ENCODE data around the gene LRRTM2. TPM values are rescaled to one million over a fixed set of nuclear protein-coding genes. Genes with fewer than 3 reads are reported as not detected.

LRRTM2 gene
- total and polyA plus RNA-seq, 2 donors (not counting 1 experiment from before 2014, with no cell fraction given) = 0.33 to 1.3 TPM

DNA sequence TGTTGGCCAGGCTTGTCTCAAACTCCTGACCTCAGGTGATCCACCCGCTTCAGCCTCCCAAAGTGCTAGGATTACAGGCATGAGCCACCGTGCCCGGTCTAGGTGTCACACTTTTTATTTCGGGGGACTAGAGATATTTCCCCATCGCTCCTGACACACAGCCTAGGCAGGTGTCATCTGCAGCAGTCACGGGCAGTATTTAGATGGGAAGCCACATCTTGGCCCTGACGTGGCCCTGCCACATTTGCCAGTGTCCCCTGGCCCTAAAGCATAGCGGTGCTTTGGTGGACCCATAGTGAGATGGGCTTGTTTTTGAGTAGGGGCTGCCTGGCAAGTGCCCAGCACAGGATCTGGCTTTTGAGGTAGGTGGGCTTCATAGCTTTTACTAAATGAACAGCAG, 45.0 kb upstream of the LRRTM2 start:
- no peaks in the 10 kb centered on the region for H4K20me1 ChIP-seq (ENCODE audit: control insufficient read depth, extremely low read depth, insufficient read depth, low read length)
- H3K9ac ChIP-seq (ENCODE audit: insufficient read depth, low read length) = no peak overlapping the region
- no peaks in the 10 kb centered on the region for H3K4me1 ChIP-seq (ENCODE audit: control insufficient read depth, extremely low read depth, insufficient read depth, low read length)
- no peak overlapping the region for H3K4me2 ChIP-seq (ENCODE audit: extremely low read depth, insufficient read depth, low read length)
- no peak overlapping the region for H3K27ac ChIP-seq (ENCODE audit: insufficient read depth, low read length)
- H3K9me3 ChIP-seq (ENCODE audit: control insufficient read depth, insufficient read depth, low read depth, low read length) = no peaks in the 10 kb centered on the region
- no peaks in the 10 kb centered on the region for H3K27me3 ChIP-seq (ENCODE audit: control insufficient read depth, insufficient read depth, low read length)
- H3K79me2 ChIP-seq (ENCODE audit: control insufficient read depth, insufficient read depth, low read length) = no peaks in the 10 kb centered on the region
- H3K4me3 ChIP-seq (replicated peaks in 1 of 4; ENCODE audit: control extremely low read depth in 1 of 4, insufficient read depth in 1 of 4, low read depth in 3 of 4, low read length in 4 of 4) = no peak overlapping the region
- no peak overlapping the region for H2AFZ ChIP-seq (ENCODE audit: low read length)
- peaks cover 5% of the 10 kb centered on the region for H3K36me3 ChIP-seq (ENCODE audit: control insufficient read depth, insufficient read depth, low read length)
- DNase-seq (ENCODE audit: low read depth in 2 of 2) = no peak
- TF ChIP-seq, protein P1, sequence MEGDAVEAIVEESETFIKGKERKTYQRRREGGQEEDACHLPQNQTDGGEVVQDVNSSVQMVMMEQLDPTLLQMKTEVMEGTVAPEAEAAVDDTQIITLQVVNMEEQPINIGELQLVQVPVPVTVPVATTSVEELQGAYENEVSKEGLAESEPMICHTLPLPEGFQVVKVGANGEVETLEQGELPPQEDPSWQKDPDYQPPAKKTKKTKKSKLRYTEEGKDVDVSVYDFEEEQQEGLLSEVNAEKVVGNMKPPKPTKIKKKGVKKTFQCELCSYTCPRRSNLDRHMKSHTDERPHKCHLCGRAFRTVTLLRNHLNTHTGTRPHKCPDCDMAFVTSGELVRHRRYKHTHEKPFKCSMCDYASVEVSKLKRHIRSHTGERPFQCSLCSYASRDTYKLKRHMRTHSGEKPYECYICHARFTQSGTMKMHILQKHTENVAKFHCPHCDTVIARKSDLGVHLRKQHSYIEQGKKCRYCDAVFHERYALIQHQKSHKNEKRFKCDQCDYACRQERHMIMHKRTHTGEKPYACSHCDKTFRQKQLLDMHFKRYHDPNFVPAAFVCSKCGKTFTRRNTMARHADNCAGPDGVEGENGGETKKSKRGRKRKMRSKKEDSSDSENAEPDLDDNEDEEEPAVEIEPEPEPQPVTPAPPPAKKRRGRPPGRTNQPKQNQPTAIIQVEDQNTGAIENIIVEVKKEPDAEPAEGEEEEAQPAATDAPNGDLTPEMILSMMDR (conservative IDR thresholded peaks at IDR 0.05 in 1 of 2, IDR thresholded peaks at IDR 0.05 in 1 of 2; ENCODE audit: low read depth in 1 of 2, low read length in 2 of 2) = no peak
- TF ChIP-seq EZH2 (IDR thresholded peaks at IDR 0.05; ENCODE audit: low read length, missing control alignments) = no peak

DNA sequence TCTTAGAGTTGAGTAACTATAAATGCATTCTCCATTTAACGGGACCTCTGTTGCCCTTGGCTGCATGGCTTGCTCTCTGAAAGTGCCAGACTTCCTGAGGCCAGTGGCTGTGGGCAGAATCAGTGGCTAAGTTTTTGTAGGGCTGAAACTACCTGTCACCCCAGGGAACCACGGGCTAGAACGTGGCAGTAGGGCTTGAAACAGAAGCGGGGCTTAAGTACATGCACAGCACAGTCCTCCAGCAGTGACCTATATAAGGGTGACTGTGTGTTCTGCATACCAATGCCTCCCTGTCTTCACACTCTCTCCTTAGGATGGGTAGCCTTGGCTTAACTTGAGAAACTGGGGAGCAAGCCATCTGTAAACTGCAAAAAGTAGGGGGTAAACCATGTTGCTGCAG, 43.6 kb upstream of the LRRTM2 start:
- no peak overlapping the region for H3K4me3 ChIP-seq (replicated peaks in 1 of 4; ENCODE audit: control extremely low read depth in 1 of 4, insufficient read depth in 1 of 4, low read depth in 3 of 4, low read length in 4 of 4)
- H3K4me2 ChIP-seq (ENCODE audit: extremely low read depth, insufficient read depth, low read length) = no peak overlapping the region
- TF ChIP-seq, protein P1 (conservative IDR thresholded peaks at IDR 0.05 in 1 of 2, IDR thresholded peaks at IDR 0.05 in 1 of 2; ENCODE audit: low read depth in 1 of 2, low read length in 2 of 2) = no peak
- TF ChIP-seq EZH2 (IDR thresholded peaks at IDR 0.05; ENCODE audit: low read length, missing control alignments) = no peak
- no peak for DNase-seq (ENCODE audit: low read depth in 2 of 2)
- H3K27ac ChIP-seq (ENCODE audit: insufficient read depth, low read length) = no peak overlapping the region
- no peaks in the 10 kb centered on the region for H4K20me1 ChIP-seq (ENCODE audit: control insufficient read depth, extremely low read depth, insufficient read depth, low read length)
- no peaks in the 10 kb centered on the region for H3K27me3 ChIP-seq (ENCODE audit: control insufficient read depth, insufficient read depth, low read length)
- no peaks in the 10 kb centered on the region for H3K4me1 ChIP-seq (ENCODE audit: control insufficient read depth, extremely low read depth, insufficient read depth, low read length)
- H3K9me3 ChIP-seq (ENCODE audit: control insufficient read depth, insufficient read depth, low read depth, low read length) = no peaks in the 10 kb centered on the region
- peaks cover 2% of the 10 kb centered on the region for H3K36me3 ChIP-seq (ENCODE audit: control insufficient read depth, insufficient read depth, low read length)
- H2AFZ ChIP-seq (ENCODE audit: low read length) = no peak overlapping the region
- H3K9ac ChIP-seq (ENCODE audit: insufficient read depth, low read length) = no peak overlapping the region
- no peaks in the 10 kb centered on the region for H3K79me2 ChIP-seq (ENCODE audit: control insufficient read depth, insufficient read depth, low read length)

DNA sequence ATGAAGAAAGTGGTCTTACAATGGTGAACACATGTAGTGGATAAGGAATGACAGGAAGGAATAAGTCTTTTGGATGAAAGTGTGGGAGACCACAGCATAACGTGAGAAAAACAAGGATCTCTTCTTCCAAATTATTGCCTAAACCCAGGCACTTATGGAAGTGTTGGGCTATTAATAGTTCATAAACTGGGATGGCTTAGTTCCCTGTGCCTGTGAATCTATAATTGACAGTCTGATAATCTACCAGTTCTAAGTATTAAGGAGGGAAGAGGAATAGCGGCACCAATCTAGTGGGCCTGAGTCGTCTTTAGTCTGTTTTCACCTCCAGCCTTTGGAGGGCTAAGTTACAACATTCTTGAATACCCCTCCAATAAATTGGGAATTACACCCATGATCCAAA, 39.2 kb upstream of the LRRTM2 start:
- Histone ChIP-seq H3K9ac (ENCODE audit: insufficient read depth, low read length) (no peak overlapping the region), H3K79me2 (ENCODE audit: control insufficient read depth, insufficient read depth, low read length) (no peaks in the 10 kb centered on the region), H2AFZ (ENCODE audit: low read length) (no peak overlapping the region), H3K27ac (ENCODE audit: insufficient read depth, low read length) (no peak overlapping the region), H3K4me2 (ENCODE audit: extremely low read depth, insufficient read depth, low read length) (no peak overlapping the region), H3K27me3 (ENCODE audit: control insufficient read depth, insufficient read depth, low read length) (no peaks in the 10 kb centered on the region), H3K4me3 (replicated peaks in 1 of 4; ENCODE audit: control extremely low read depth in 1 of 4, insufficient read depth in 1 of 4, low read depth in 3 of 4, low read length in 4 of 4) (no peak overlapping the region), H3K9me3 (ENCODE audit: control insufficient read depth, insufficient read depth, low read depth, low read length) (no peaks in the 10 kb centered on the region), H4K20me1 (ENCODE audit: control insufficient read depth, extremely low read depth, insufficient read depth, low read length) (no peaks in the 10 kb centered on the region), H3K4me1 (ENCODE audit: control insufficient read depth, extremely low read depth, insufficient read depth, low read length) (no peaks in the 10 kb centered on the region), H3K36me3 (ENCODE audit: control insufficient read depth, insufficient read depth, low read length) (peaks cover 2% of the 10 kb centered on the region)
- no peak for TF ChIP-seq EZH2 (IDR thresholded peaks at IDR 0.05; ENCODE audit: low read length, missing control alignments)
- TF ChIP-seq, protein P1 (conservative IDR thresholded peaks at IDR 0.05 in 1 of 2, IDR thresholded peaks at IDR 0.05 in 1 of 2; ENCODE audit: low read depth in 1 of 2, low read length in 2 of 2) = no peak
- no peak for DNase-seq (ENCODE audit: low read depth in 2 of 2)

Data from fibroblast of lung (primary cell).